ENCODE measurements around the gene ZNF396. TPM values are rescaled to one million over a fixed set of nuclear protein-coding genes. Genes with fewer than 3 reads are reported as not detected.

ZNF396 gene
- total RNA-seq, 1 donor from 2014 or later: 2.9 TPM

GRCh38 chr18:35362531-35362930, 14.6 kb downstream of the ZNF396 start:
- Mint-ChIP-seq H3K4me3 (no peak overlapping the region), H3K9me3 (no peaks in the 10 kb centered on the region), H3K27me3 (ENCODE audit: low read depth) (no peaks in the 10 kb centered on the region), H3K27ac (ENCODE audit: unreplicated experiment) (no peak overlapping the region), H3K36me3 (ENCODE audit: low read depth) (no peaks in the 10 kb centered on the region), H3K4me1 (no peaks in the 10 kb centered on the region)
- no peak for TF ChIP-seq CTCF (conservative IDR thresholded peaks at IDR 0.05)
- DNase-seq (ENCODE audit: low read depth, low spot score): no peak

GRCh38 chr18:35361570-35362321, 15.4 kb downstream of the ZNF396 start:
- Mint-ChIP-seq H3K4me3 (no peak overlapping the region), H3K27ac (ENCODE audit: unreplicated experiment) (no peak overlapping the region)
- no peak for DNase-seq (ENCODE audit: low read depth, low spot score)

GRCh38 chr18:35355140-35355618, 22.0 kb downstream of the ZNF396 start:
- H3K36me3 Mint-ChIP-seq (ENCODE audit: low read depth): peaks cover 8% of the 10 kb centered on the region
- peak overlapping the region; percentile 2 for H3K4me3 Mint-ChIP-seq
- peak; percentile 76 for TF ChIP-seq CTCF (conservative IDR thresholded peaks at IDR 0.05)
- no peak overlapping the region for H3K27ac Mint-ChIP-seq (ENCODE audit: unreplicated experiment)
- no peaks in the 10 kb centered on the region for H3K27me3 Mint-ChIP-seq (ENCODE audit: low read depth)
- peaks cover 7% of the 10 kb centered on the region for H3K4me1 Mint-ChIP-seq
- H3K9me3 Mint-ChIP-seq: peaks cover 10% of the 10 kb centered on the region
- peak; percentile 50 for DNase-seq (ENCODE audit: low read depth, low spot score)

More at GRCh38 chr18:35361570-35362321, 15.4 kb downstream of the ZNF396 start:
- Mint-ChIP-seq H3K9me3 (no peaks in the 10 kb centered on the region), H3K4me1 (no peaks in the 10 kb centered on the region), H3K27me3 (ENCODE audit: low read depth) (no peaks in the 10 kb centered on the region), H3K36me3 (ENCODE audit: low read depth) (no peaks in the 10 kb centered on the region)
- no peak for TF ChIP-seq CTCF (conservative IDR thresholded peaks at IDR 0.05)

- Mint-ChIP-seq H3K9me3 (peaks cover 10% of the 10 kb centered on the region), H3K4me3 (no peak overlapping the region), H3K27ac (ENCODE audit: unreplicated experiment) (no peak overlapping the region), H3K27me3 (ENCODE audit: low read depth) (no peaks in the 10 kb centered on the region), H3K36me3 (ENCODE audit: low read depth) (peaks cover 8% of the 10 kb centered on the region), H3K4me1 (peaks cover 7% of the 10 kb centered on the region)
- no peak for DNase-seq (ENCODE audit: low read depth, low spot score)
- TF ChIP-seq CTCF (conservative IDR thresholded peaks at IDR 0.05): no peak
Observed at GRCh38 chr18:35352778-35353177, 24.4 kb downstream of the ZNF396 start.

GRCh38 chr18:35352283-35352682, 24.9 kb downstream of the ZNF396 start:
- no peak for TF ChIP-seq CTCF (conservative IDR thresholded peaks at IDR 0.05)
- H3K27ac Mint-ChIP-seq (ENCODE audit: unreplicated experiment): no peak overlapping the region
- peaks cover 10% of the 10 kb centered on the region for H3K9me3 Mint-ChIP-seq
- H3K27me3 Mint-ChIP-seq (ENCODE audit: low read depth): no peaks in the 10 kb centered on the region
- H3K36me3 Mint-ChIP-seq (ENCODE audit: low read depth): peaks cover 8% of the 10 kb centered on the region
- no peak for DNase-seq (ENCODE audit: low read depth, low spot score)
- no peak overlapping the region for H3K4me3 Mint-ChIP-seq
- H3K4me1 Mint-ChIP-seq: peaks cover 7% of the 10 kb centered on the region
